Stimulated activated CD4-positive, alpha-beta T cell treated with anti-CD3 and anti-CD28 coated beads, Interleukin-4, amount 100 ng/mL, for 48 hours (primary cell): ENCODE results near the gene INAFM1.
A peak's percentile ranks its signal among the peaks of the same experiment; 100 is the strongest.

ENCODE experiments used
- DNase-seq, 2 donors: peaks; one replicate each; pipeline ENCODE4 v3.0.0-alpha.2; 2020; ENCODE audit warnings: low read depth in 2 of 2

The INAFM1 gene

GRCh38 chr19:47309608-47310007 is 34.9 kb downstream of the INAFM1 start, which contains the start of gene C5AR1:
C5AR1 (plus strand) TSS chr19:47309861; CDS start chr19:47309896, 35 bp downstream.
- no peak for DNase-seq

GRCh38 chr19:47310323-47310722 is 35.6 kb downstream of the INAFM1 start:
- no peak for DNase-seq

GRCh38 chr19:47310819-47311218 is 36.1 kb downstream of the INAFM1 start:
- no peak for DNase-seq

- DNase-seq = no peak
Measured at GRCh38 chr19:47312366-47313006, 37.8 kb downstream of the INAFM1 start.

GRCh38 chr19:47313754-47314295 is 39.1 kb downstream of the INAFM1 start:
- no peak for DNase-seq

- DNase-seq = peak; percentile 19 to 20
Measured at GRCh38 chr19:47315125-47315821, 40.6 kb downstream of the INAFM1 start.

GRCh38 chr19:47316513-47316912 is 41.8 kb downstream of the INAFM1 start:
- no peak for DNase-seq

GRCh38 chr19:47319923-47320871 is 45.5 kb downstream of the INAFM1 start:
- no peak for DNase-seq

- DNase-seq = no peak
Measured at GRCh38 chr19:47321630-47322029, 46.9 kb downstream of the INAFM1 start.

- no peak for DNase-seq
Measured at GRCh38 chr19:47322058-47322457, 47.4 kb downstream of the INAFM1 start.

GRCh38 chr19:47323409-47323808 is 48.7 kb downstream of the INAFM1 start:
- no peak for DNase-seq

- no peak for DNase-seq
Measured at GRCh38 chr19:47323872-47324271, 49.2 kb downstream of the INAFM1 start.

GRCh38 chr19:47324502-47324901 is 49.8 kb downstream of the INAFM1 start:
- DNase-seq = no peak
